GM12878 (cell line): ENCODE measurements around the gene ADAMTS16. TPM values are rescaled to one million over a fixed set of nuclear protein-coding genes. Genes with fewer than 3 reads are reported as not detected.

ENCODE experiments used
- BCL11A ChIP-seq: IDR thresholded peaks from 2 replicates; pipeline ENCODE4 v1.6.1; 2011; ENCODE audit warnings: low read depth, low read length
- E2F8 ChIP-seq: fragments of 450-650 bp; IDR thresholded peaks from 2 replicates; pipeline ENCODE4 v1.6.1; 2018; ENCODE audit warnings: mild to moderate bottlenecking, low read depth, moderate library complexity; ENCODE audit not compliant: partially characterized antibody
- ETV6 ChIP-seq, 2 experiments: fragments of 450-650 bp in 1 of 2; IDR thresholded peaks in 1 of 2; conservative IDR thresholded peaks in 1 of 2; 2 replicates each; pipeline ENCODE4 v1.6.1; 2014; ENCODE audit warnings: antibody characterized with exemption in 1 of 2, borderline replicate concordance in 1 of 2, low read depth in 1 of 2, mild to moderate bottlenecking in 1 of 2, moderate library complexity in 1 of 2
- EZH2 ChIP-seq: IDR thresholded peaks from 2 replicates; pipeline ENCODE4 v1.6.1; 2012; ENCODE audit warnings: low read depth, mild to moderate bottlenecking, control low read depth, inconsistent platforms, low read length, borderline replicate concordance; ENCODE audit not compliant: control insufficient read depth
- GABPA ChIP-seq: IDR thresholded peaks from 2 replicates; pipeline ENCODE4 v1.6.1; 2014; ENCODE audit warnings: antibody characterized with exemption, low read depth, mild to moderate bottlenecking, inconsistent platforms
- HDAC2 ChIP-seq: fragments of 200-600 bp; sonication (generic); IDR thresholded peaks from 2 replicates; pipeline ENCODE4 v1.6.1; 2017
- IRF3 ChIP-seq: fragments of 450-650 bp; IDR thresholded peaks from 2 replicates; pipeline ENCODE4 v1.6.1; 2014; ENCODE audit warnings: mild to moderate bottlenecking
- POLR2A ChIP-seq: IDR thresholded peaks from 2 replicates; pipeline ENCODE4 v1.6.1; 2011; ENCODE audit warnings: low read depth, mild to moderate bottlenecking, low read length
- RELB ChIP-seq: fragments of 450-650 bp; IDR thresholded peaks from 2 replicates; pipeline ENCODE4 v1.6.1; 2017; ENCODE audit warnings: low read depth, mild to moderate bottlenecking, moderate library complexity
- STAT1 ChIP-seq: fragments of 450-650 bp; conservative IDR thresholded peaks from 2 replicates; pipeline ENCODE4 v1.6.1; 2014; ENCODE audit warnings: antibody characterized with exemption, mild to moderate bottlenecking
- ZBTB40 ChIP-seq: fragments of 450-650 bp; IDR thresholded peaks from 2 replicates; pipeline ENCODE4 v1.6.1; 2016; ENCODE audit warnings: mild to moderate bottlenecking, moderate library complexity, borderline replicate concordance
- polyA plus RNA-seq, 11 experiments: library from polyadenylated mRNA; depleted of rRNA in 4 of 11; unstranded in 6 of 11; stranded (reverse) in 5 of 11; fragments of >200 nt; fragmentation: Nextera tagmentation in 4 of 11; fragmentation: Illumina TruSeq in 1 of 11; extraction: Ambion mirVana in 4 of 11; extraction: Trizol in 1 of 11; gene quantifications; 1 replicate in 1 of 11; 2 replicates in 10 of 11; pipeline versions ENCODE4 v1.2.1 to v1.2.3, GENCODE V29; 2011 to 2016; ENCODE audit warnings: inconsistent platforms in 2 of 11, missing spikeins in 2 of 11, low read depth in 1 of 11
- total RNA-seq, 4 experiments: library from RNA; depleted of rRNA in 3 of 4; stranded (reverse); fragments of >200 nt in 3 of 4; fragmentation: Illumina TruSeq in 1 of 4; extraction: Trizol in 1 of 4; gene quantifications; 2 replicates each; pipeline versions ENCODE4 v1.2.1 to v1.2.3, GENCODE V29; 2013 to 2021

ADAMTS16 gene
- total and polyA plus RNA-seq, 10 of the 15 experiments (the other 5 are each of a cell fraction or from before 2014, with no cell fraction given): 0.04 TPM; not detected in 9

GRCh38 chr5:5178580-5178979 lies 38.5 kb downstream of the ADAMTS16 start (continued):
- TF ChIP-seq BCL11A (no peak), E2F8 (no peak), IRF3 (no peak), HDAC2 (no peak), RELB (no peak), ETV6 (conservative IDR thresholded peaks at IDR 0.05 in 1 of 2, IDR thresholded peaks at IDR 0.05 in 1 of 2; ENCODE audit: borderline replicate concordance in 1 of 2, low read depth in 1 of 2) (no peak), GABPA (no peak), ZBTB40 (no peak), STAT1 (no peak), EZH2 (no peak), POLR2A (no peak)
